GM18502 (cell line): ENCODE results near the gene NDUFV1.
"Not testable (repeated sequence)": the region's sequence is repeated elsewhere in the genome, so short reads cannot be mapped to it uniquely, and the experiment has no call there.

Experiments
- ATAC-seq: cut with Tn5 transposase; IDR thresholded peaks from one replicate; pipeline ENCODE4 v1.9.1; 2021; ENCODE audit warnings: mild to moderate bottlenecking; ENCODE audit not compliant: unreplicated experiment, poor library complexity

NDUFV1 gene

DNA sequence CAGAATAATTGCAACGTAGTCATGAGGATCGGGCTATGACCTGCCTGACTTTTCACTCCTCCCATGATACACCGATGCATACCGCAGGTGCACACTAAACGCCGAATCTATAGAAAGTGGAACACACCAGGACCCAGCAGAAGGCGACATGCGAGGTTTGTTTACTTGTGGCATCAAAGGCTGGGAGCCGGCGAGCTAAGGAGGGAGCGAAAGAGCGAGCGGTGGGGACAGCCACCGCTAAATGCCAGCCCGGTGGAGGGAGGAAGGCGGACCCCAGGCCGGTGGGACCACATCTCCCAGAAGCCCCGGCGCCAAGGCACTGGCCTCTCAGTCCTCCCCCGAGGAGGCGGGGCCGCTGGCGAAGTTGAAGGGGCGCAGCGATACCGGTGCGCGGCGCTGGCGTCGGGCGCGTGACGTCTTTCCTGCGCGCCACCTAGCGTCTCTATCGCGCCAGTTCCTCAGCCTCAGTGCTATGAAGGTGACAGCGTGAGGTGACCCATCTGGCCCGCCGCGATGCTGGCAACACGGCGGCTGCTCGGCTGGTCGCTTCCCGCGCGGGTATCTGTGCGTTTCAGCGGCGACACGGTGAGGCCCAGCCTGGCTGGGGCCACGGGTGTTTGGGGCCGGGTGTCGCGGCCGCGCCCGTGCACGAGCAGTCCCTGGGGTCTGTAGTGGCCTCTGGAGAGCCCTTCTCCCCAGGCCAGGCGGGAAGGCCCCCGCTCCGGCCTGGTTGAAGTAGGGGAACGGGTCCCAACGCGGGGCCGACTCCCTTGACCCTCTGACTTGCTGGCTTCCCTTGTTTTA, at the start of gene NDUFV1:
TSS of gene NDUFV1 (plus strand) at position 445 of the 804 bp plus-strand sequence. CDS start at position 514, 69 bp downstream.
- peak; percentile 94 for ATAC-seq

DNA sequence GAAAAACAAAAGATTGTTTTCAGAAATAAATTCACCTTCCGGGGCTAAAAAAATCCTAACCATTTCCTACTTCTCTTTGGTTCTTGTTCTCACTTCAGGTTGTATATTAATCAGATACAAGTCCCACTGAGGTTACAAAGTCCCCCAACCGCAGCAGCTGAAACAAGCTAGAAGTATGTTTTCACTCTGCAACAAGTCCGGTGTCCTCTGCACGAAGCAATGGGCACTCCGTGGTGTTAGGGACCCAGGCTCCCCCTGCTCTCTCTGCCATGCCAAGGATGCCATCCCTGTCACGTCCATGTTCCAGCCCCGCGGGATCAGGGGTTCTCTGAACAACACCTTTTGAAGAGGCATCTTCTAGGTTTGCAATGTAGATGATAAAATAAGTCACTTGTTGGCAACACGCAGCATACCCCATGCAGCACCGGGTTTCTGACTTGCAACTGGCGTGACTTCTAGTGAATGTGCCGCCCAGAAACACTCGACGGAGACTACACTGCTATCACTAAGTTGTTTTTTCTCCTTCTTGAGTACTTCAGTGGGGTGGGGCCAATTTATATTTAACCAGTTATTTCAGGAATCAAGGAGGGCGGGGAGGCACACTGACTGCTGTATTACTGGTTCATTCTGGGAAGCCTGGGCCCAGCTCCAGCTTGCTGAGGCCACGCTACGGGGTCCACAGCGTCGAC, 48.5 kb upstream of the NDUFV1 start:
- no peak for ATAC-seq

- ATAC-seq = no peak
Observed at GRCh38 chr11:67561971-67562619, 44.6 kb upstream of the NDUFV1 start.

GRCh38 chr11:67562963-67563704, 43.6 kb upstream of the NDUFV1 start:
- no peak for ATAC-seq

GRCh38 chr11:67563705-67564114, 43.0 kb upstream of the NDUFV1 start:
- ATAC-seq = not testable (repeated sequence)

DNA sequence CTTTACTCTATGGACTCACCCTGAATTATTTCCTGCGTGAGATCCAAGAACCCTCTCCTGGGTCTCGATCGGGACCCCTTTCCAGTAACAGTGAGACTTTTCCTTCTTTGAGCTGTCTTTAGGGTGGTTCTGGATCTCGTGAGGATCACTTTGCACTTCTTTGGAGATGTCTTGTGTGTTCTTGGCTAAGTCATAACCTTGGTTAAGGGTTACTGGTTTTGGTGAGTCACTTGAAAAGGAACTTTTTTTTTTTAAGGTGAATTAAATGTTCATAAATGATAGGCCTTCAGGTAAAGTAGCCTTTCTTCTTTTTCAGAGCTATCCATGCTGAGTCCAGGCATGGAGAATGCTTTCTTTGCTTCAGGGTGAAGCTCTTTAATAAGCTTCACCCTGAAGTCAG, 42.5 kb upstream of the NDUFV1 start:
- no peak for ATAC-seq

DNA sequence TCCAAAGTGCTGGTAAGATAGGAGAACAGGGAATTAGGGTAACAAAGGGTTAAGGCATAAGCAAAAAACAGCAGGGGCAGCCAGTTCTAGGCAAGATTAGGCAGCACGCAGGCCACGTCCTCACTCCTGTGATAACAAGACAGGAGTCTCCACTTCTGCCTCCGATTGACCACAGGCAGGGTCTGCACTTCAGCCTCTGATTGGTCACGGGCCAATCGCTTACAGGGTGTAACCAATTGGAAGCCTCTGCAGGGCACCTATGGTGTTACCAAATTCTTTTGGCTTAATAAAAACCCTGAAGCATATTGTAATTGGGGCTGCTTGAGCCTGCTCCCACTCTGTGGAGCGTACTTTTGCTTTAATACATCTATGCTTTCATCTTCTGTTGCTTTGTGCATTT, 35.3 kb upstream of the NDUFV1 start:
- ATAC-seq = no peak

- ATAC-seq = no peak
Observed at GRCh38 chr11:67572305-67572704, 34.4 kb upstream of the NDUFV1 start.

GRCh38 chr11:67572747-67573419, 33.9 kb upstream of the NDUFV1 start:
- ATAC-seq = no peak

- no peak for ATAC-seq
Observed at GRCh38 chr11:67574938-67575337, 31.8 kb upstream of the NDUFV1 start.

DNA sequence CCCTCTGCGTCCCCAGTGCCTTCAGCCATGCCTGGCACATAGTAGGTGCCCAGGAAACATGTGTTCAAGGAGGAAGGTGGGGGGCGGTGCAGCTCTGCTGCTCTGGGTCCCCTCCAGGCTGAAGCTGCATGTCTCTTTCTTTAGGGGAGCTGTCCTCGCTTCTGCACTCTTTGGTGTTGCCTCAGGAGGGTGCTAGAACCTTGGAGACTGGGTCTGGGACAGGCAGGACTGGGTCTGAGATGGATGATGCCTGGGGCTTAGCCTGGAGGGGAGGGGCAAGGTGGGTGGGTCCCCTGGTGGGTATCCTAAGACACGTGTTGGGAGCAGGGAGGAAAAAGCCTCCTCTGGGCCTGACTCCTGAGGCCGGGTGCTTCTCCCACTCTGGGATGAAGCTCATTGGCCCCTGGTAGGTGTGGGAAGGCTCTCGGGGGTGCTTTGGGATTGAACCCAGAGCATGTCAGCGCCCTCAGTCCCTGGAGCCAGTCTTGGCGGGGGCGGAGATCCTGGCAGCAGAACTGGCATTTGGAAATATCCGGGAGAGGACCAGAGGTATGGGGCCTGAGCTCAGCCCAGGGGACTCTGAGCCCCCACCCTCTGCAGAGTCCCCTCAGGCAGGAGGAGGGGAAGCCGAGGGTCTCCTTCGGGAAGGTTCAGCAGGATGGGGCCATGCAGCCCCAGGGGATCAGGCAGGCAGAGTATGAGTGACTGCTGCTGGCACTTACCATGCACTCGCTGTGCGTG, 29.8 kb upstream of the NDUFV1 start:
- no peak for ATAC-seq

- ATAC-seq = no peak
Observed at GRCh38 chr11:67577951-67578350, 28.8 kb upstream of the NDUFV1 start.

DNA sequence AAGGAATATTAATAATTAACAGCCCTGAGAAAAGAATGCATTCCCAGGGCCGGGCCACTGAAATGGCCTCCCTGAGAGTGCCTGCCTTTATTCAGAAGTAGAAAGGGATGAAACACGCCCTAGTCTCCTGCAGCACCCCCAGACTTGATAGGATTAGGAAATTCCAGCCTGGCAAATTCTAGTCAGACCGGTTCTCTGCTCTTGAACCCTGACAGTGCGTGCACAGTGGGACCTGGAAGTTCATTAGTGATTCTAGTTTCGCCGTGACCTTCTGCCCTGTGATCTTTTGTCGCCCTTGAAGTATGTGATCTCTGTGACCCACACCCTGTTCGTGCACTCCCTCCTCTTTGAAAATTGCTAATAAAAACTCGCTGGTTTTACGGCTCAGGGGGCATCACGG, 25.3 kb upstream of the NDUFV1 start:
- ATAC-seq = no peak

- no peak for ATAC-seq
Observed at GRCh38 chr11:67582011-67582410, 24.7 kb upstream of the NDUFV1 start.

DNA sequence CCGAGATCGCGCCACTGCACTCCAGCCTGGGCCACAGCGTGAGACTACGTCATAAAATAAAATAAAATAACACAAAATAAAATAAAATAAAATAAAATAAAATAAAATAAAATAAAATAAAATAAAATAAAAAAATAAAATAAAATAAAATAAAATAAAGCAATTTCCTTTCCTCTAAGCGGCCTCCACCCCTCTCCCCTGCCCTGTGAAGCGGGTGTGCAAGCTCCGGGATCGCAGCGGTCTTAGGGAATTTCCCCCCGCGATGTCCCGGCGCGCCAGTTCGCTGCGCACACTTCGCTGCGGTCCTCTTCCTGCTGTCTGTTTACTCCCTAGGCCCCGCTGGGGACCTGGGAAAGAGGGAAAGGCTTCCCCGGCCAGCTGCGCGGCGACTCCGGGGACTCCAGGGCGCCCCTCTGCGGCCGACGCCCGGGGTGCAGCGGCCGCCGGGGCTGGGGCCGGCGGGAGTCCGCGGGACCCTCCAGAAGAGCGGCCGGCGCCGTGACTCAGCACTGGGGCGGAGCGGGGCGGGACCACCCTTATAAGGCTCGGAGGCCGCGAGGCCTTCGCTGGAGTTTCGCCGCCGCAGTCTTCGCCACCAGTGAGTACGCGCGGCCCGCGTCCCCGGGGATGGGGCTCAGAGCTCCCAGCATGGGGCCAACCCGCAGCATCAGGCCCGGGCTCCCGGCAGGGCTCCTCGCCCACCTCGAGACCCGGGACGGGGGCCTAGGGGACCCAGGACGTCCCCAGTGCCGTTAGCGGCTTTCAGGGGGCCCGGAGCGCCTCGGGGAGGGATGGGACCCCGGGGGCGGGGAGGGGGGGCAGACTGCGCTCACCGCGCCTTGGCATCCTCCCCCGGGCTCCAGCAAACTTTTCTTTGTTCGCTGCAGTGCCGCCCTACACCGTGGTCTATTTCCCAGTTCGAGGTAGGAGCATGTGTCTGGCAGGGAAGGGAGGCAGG, 23.2 kb upstream of the NDUFV1 start, which contains the start of gene GSTP1:
TSS of gene GSTP1 (plus strand) at position 566 of the 958 bp plus-strand sequence. CDS start at position 598, 32 bp downstream.
- ATAC-seq = peak; percentile 60

DNA sequence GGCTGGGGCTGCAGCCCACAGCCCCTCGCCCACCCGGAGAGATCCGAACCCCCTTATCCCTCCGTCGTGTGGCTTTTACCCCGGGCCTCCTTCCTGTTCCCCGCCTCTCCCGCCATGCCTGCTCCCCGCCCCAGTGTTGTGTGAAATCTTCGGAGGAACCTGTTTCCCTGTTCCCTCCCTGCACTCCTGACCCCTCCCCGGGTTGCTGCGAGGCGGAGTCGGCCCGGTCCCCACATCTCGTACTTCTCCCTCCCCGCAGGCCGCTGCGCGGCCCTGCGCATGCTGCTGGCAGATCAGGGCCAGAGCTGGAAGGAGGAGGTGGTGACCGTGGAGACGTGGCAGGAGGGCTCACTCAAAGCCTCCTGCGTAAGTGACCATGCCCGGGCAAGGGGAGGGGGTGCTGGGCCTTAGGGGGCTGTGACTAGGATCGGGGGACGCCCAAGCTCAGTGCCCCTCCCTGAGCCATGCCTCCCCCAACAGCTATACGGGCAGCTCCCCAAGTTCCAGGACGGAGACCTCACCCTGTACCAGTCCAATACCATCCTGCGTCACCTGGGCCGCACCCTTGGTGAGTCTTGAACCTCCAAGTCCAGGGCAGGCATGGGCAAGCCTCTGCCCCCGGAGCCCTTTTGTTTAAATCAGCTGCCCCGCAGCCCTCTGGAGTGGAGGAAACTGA, 22.4 kb upstream of the NDUFV1 start:
- no peak for ATAC-seq
